ENCODE data around the gene ZNF619.

Gene ZNF619

DNA sequence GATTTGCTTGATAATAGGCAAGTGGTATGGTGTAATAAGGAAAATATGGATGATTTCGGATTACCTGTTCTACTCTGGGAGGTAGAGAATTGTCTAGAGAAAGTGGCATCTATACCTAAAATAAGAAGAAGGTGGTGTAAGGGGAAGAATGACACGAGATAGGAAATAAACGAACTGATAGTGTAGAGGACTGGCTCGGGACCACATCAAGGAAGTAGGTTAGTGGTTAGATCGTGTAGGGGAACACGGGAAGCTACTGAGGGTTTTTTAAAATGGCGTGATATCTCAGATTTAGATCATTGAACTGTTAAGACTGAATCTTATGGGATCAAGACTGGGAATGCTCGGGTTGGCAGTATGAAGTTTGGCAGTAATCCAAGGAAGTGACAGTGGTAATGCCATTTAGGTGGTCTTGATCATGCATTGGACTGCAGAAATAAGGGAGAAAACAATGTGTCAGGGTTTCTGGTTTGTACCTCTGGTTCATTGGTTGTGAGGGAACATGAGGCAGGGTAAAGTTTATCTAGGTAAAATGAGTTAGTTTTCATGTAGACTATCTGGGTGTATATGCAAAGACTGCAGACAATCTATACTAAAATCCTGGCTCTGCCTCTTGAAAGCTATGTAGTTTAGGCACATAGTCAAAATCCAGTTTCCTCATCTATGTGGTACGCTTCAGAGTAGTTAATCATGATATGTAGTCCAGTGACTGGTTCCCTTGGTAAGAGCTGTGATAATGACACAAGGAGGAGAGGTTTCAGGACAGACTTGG, 12.4 kb upstream of the ZNF619 start:
- TF ChIP-seq ELF4 (IDR thresholded peaks at IDR 0.05) (peak; percentile 21; the same call in 1 of the 2 replicates), NFRKB (IDR thresholded peaks at IDR 0.05) (no peak), FOXA1 (IDR thresholded peaks at IDR 0.05) (no peak), FOXK2 (IDR thresholded peaks at IDR 0.05) (no peak), SUZ12 (IDR thresholded peaks at IDR 0.05) (no peak)
- CTCF ChIA-PET: no interaction called here
- DNase-seq (ENCODE audit: extremely low spot score): no peak
- POLR2A ChIA-PET: interaction anchor here (1.0 to 1.4 kb wide), 3 partner anchors 7 to 12 kb away, joined by 3 to 11 read pairs (median 3); partner anchors contain the start of genes RPL14 and ZNF619

GRCh38 chr3:40465111-40465407, 11.9 kb upstream of the ZNF619 start:
- ChIA-PET POLR2A (interaction anchor here (1.0 to 1.4 kb wide), 3 partner anchors 8 to 12 kb away, joined by 3 to 11 read pairs (median 3); partner anchors contain the start of genes RPL14 and ZNF619), CTCF (no interaction called here)
- no peak for TF ChIP-seq FOXK2 (IDR thresholded peaks at IDR 0.05)
- no peak for TF ChIP-seq TARDBP (IDR thresholded peaks at IDR 0.05)
- TF ChIP-seq L3MBTL2 (conservative IDR thresholded peaks at IDR 0.05): no peak
- peak; percentile 36; the same call in 1 of the 2 replicates for TF ChIP-seq ELF4 (IDR thresholded peaks at IDR 0.05)
- no peak for DNase-seq (ENCODE audit: extremely low spot score)

- ChIA-PET CTCF (no interaction called here), POLR2A (interaction anchor here (1.0 to 1.4 kb wide), 3 partner anchors 8 to 12 kb away, joined by 3 to 11 read pairs (median 3); partner anchors contain the start of genes RPL14 and ZNF619)
- TF ChIP-seq LEF1 (IDR thresholded peaks at IDR 0.05; ENCODE audit: borderline replicate concordance) (no peak), L3MBTL2 (conservative IDR thresholded peaks at IDR 0.05) (no peak), CTBP1 (IDR thresholded peaks at IDR 0.05; ENCODE audit: borderline replicate concordance) (no peak)
Observed at GRCh38 chr3:40465456-40465855, 11.5 kb upstream of the ZNF619 start.

DNA sequence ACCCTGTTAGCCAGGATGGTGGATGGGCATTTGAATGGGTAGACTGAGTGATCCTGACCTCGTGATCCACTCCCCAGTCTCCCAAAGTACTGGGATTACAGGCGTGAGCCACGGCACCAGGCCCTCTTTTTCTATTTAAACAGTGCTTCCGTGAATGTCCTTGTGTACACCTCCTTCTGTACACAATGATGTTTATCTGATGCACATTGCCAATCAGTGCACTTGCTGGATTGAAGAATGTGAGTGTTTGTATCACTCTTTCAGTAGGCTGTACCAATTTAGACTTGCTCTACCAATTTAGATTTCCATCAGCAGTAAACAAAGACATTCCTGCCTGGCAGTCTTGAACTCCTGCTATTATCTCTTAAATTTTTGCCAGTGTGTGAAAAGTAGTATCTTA, 8.9 kb upstream of the ZNF619 start:
- no peak for DNase-seq (ENCODE audit: extremely low spot score)
- CTCF ChIA-PET: no interaction called here
- POLR2A ChIA-PET: interaction anchor here (1.0 kb wide), 2 partner anchors 11 to 16 kb away, joined by 3 read pairs; partner anchors contain the start of gene RPL14
- TF ChIP-seq TARDBP (IDR thresholded peaks at IDR 0.05) (no peak), SUZ12 (IDR thresholded peaks at IDR 0.05) (no peak), FOXM1 (IDR thresholded peaks at IDR 0.05; ENCODE audit: borderline replicate concordance) (no peak)

More at GRCh38 chr3:40465456-40465855, 11.5 kb upstream of the ZNF619 start:
- no peak for DNase-seq (ENCODE audit: extremely low spot score)

DNA sequence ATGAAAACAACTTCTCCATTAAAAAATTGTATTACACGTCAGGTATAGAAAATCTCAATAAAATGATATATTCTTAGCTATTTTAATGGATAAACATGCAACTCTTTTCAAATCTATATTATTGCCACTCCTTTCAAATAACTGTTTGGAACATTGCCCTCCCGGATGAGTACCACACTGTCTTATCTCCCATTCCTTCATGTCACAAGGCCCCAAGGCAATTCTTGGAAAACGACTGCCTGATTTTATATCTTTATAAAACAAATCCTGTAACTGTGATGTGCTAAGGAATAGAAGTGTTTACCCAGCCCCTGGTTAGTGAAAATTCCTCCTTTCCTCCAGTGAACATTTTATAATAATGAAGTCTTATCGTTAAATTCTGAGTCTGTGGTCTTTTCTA, 6.2 kb upstream of the ZNF619 start:
- no peak for DNase-seq (ENCODE audit: extremely low spot score)
- TF ChIP-seq FOXM1 (IDR thresholded peaks at IDR 0.05; ENCODE audit: borderline replicate concordance) (no peak), FOXK2 (IDR thresholded peaks at IDR 0.05) (no peak), FOXA1 (IDR thresholded peaks at IDR 0.05) (no peak), PKNOX1 (IDR thresholded peaks at IDR 0.05) (no peak)
- ChIA-PET POLR2A (interaction anchor here (0.6 to 1.6 kb wide), 3 partner anchors 13 to 35 kb away, joined by 3 to 4 read pairs (median 3); partner anchors contain the start of genes RPL14 and ZNF620), CTCF (no interaction called here)

DNA sequence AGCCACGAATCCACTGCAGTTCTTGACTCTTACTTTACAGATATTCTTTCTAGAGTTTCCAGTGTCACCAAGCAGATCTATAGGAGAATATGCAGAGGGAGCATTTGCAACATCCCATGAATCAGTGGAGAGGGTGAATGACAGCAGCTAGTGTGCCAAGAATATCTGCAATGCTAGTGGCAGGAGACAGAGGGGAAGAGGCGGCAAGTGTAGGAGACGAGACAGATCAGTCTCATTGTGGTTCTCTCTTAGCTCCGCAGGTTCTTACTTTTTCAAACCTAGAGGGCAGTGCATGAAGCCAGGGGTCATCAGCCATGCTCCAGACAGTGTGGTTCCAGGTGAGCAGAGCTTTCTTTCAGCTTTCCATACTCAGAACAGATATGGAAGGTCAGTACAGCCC, 744 bp downstream of the ZNF619 start:
- POLR2A ChIA-PET: interaction anchor here (0.6 to 2.6 kb wide), 8 partner anchors 11 to 47 kb away, joined by 3 to 32 read pairs (median 4); partner anchors contain the start of genes RPL14, ZNF620 and ZNF621
- CTCF ChIA-PET: no interaction called here
- no peak for TF ChIP-seq FOXK2 (IDR thresholded peaks at IDR 0.05)
- no peak for TF ChIP-seq BHLHE40 (IDR thresholded peaks at IDR 0.05; ENCODE audit: borderline replicate concordance)
- no peak for TF ChIP-seq TARDBP (IDR thresholded peaks at IDR 0.05)
- TF ChIP-seq HDGF (IDR thresholded peaks at IDR 0.05; ENCODE audit: borderline replicate concordance): no peak
- no peak for TF ChIP-seq NFRKB (IDR thresholded peaks at IDR 0.05)
- no peak for TF ChIP-seq ARNT (IDR thresholded peaks at IDR 0.05)
- TF ChIP-seq SP1 (IDR thresholded peaks at IDR 0.05): no peak
- TF ChIP-seq SUZ12 (IDR thresholded peaks at IDR 0.05): no peak
- no peak for TF ChIP-seq L3MBTL2 (conservative IDR thresholded peaks at IDR 0.05)
- DNase-seq (ENCODE audit: extremely low spot score): no peak

- POLR2A ChIA-PET: interaction anchor here (1.0 kb wide), 1 partner anchor 10 kb away, joined by 3 read pairs; the partner anchor contains the start of gene ZNF619
- TF ChIP-seq CTBP1 (IDR thresholded peaks at IDR 0.05; ENCODE audit: borderline replicate concordance): no peak
- TF ChIP-seq ELF4 (IDR thresholded peaks at IDR 0.05): no peak
- TF ChIP-seq ARNT (IDR thresholded peaks at IDR 0.05): no peak
- TF ChIP-seq BHLHE40 (IDR thresholded peaks at IDR 0.05; ENCODE audit: borderline replicate concordance): no peak
- no peak for TF ChIP-seq FOXA1 (IDR thresholded peaks at IDR 0.05)
- no peak for TF ChIP-seq SUZ12 (IDR thresholded peaks at IDR 0.05)
- no peak for TF ChIP-seq TARDBP (IDR thresholded peaks at IDR 0.05)
- no peak for TF ChIP-seq ZNF384 (IDR thresholded peaks at IDR 0.05)
- DNase-seq (ENCODE audit: extremely low spot score): no peak
- CTCF ChIA-PET: no interaction called here
Observed at GRCh38 chr3:40487172-40487571, 10.2 kb downstream of the ZNF619 start.

DNA sequence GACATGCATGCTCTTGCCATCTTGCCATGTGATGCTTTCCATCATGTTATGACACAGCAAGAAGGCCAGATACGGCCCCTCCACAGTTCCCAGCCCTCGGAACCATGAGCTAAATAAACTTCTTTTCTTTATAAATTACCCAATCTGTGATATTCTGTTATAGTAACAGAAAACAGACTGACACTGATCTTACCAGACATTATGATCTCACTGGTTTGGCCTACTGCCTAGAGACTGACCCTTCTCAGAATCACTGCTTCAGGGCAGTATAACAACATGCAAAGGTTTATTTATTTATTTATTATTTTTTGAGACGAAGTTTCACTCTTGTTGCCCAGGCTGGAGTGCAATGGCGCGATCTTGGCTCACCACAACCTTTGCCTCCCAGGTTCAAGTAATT, 14.0 kb downstream of the ZNF619 start:
- DNase-seq (ENCODE audit: extremely low spot score): no peak
- ChIA-PET CTCF (no interaction called here), POLR2A (no interaction called here)
- no peak for TF ChIP-seq SUZ12 (IDR thresholded peaks at IDR 0.05)
- TF ChIP-seq SP1 (IDR thresholded peaks at IDR 0.05): no peak
- TF ChIP-seq HDGF (IDR thresholded peaks at IDR 0.05; ENCODE audit: borderline replicate concordance): no peak
- no peak for TF ChIP-seq LEF1 (IDR thresholded peaks at IDR 0.05; ENCODE audit: borderline replicate concordance)
- TF ChIP-seq NFRKB (IDR thresholded peaks at IDR 0.05): no peak
- no peak for TF ChIP-seq BHLHE40 (IDR thresholded peaks at IDR 0.05; ENCODE audit: borderline replicate concordance)
- TF ChIP-seq FOXM1 (IDR thresholded peaks at IDR 0.05; ENCODE audit: borderline replicate concordance): no peak
- no peak for TF ChIP-seq PKNOX1 (IDR thresholded peaks at IDR 0.05)
- TF ChIP-seq L3MBTL2 (conservative IDR thresholded peaks at IDR 0.05): no peak
- TF ChIP-seq FOXK2 (IDR thresholded peaks at IDR 0.05): no peak
- TF ChIP-seq FOXA1 (IDR thresholded peaks at IDR 0.05): no peak
- TF ChIP-seq CTBP1 (IDR thresholded peaks at IDR 0.05; ENCODE audit: borderline replicate concordance): no peak
- no peak for TF ChIP-seq ZNF384 (IDR thresholded peaks at IDR 0.05)
- no peak for TF ChIP-seq ELF4 (IDR thresholded peaks at IDR 0.05)
- TF ChIP-seq ARNT (IDR thresholded peaks at IDR 0.05): no peak

All from HEK293T (cell line).